ENCODE data around the gene ITGBL1.

ITGBL1 gene

DNA sequence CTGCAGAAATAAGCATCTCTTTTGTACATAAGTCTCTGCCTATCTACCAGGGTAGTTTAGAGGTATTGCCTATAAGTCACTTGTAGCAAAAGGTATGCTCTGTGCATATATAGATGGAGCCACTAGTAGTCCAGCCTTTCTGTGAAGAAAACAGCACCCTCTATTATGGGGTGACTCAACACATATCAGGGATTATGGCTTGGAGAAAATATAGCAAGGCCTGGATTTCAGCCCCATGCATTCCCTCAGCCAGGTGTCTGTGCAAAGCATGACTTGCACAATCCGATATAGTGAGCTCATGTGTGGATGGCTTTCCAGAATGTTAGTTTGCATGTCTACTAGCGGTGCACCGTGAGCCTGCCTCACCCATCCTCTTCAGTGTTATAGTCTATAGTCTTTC is 22.7 kb upstream of the ITGBL1 start:
- Histone ChIP-seq H3K9me3 (ENCODE audit: control insufficient read depth, insufficient read depth, low read length) (no peaks in the 10 kb centered on the region), H3K9ac (ENCODE audit: low read depth, low read length) (no peak overlapping the region), H3K4me1 (ENCODE audit: insufficient read depth, low read length) (no peaks in the 10 kb centered on the region), H3K36me3 (ENCODE audit: insufficient read depth, low read length) (no peaks in the 10 kb centered on the region)

- Histone ChIP-seq H3K9ac (ENCODE audit: low read depth, low read length) (no peak overlapping the region), H3K36me3 (ENCODE audit: insufficient read depth, low read length) (no peaks in the 10 kb centered on the region), H3K4me1 (ENCODE audit: insufficient read depth, low read length) (no peaks in the 10 kb centered on the region), H3K9me3 (ENCODE audit: control insufficient read depth, insufficient read depth, low read length) (no peaks in the 10 kb centered on the region)
Observed at GRCh38 chr13:101433895-101434294, 18.6 kb upstream of the ITGBL1 start.

GRCh38 chr13:101434486-101434885 is 18.0 kb upstream of the ITGBL1 start:
- Histone ChIP-seq H3K36me3 (ENCODE audit: insufficient read depth, low read length) (no peaks in the 10 kb centered on the region), H3K9ac (ENCODE audit: low read depth, low read length) (no peak overlapping the region), H3K9me3 (ENCODE audit: control insufficient read depth, insufficient read depth, low read length) (no peaks in the 10 kb centered on the region)

GRCh38 chr13:101447852-101448251 is 4.6 kb upstream of the ITGBL1 start:
- no peak overlapping the region for H3K9ac ChIP-seq (ENCODE audit: low read depth, low read length)
- H3K9me3 ChIP-seq (ENCODE audit: control insufficient read depth, insufficient read depth, low read length) = no peaks in the 10 kb centered on the region
- H3K36me3 ChIP-seq (ENCODE audit: insufficient read depth, low read length) = no peaks in the 10 kb centered on the region
- peaks cover 15% of the 10 kb centered on the region for H3K4me1 ChIP-seq (ENCODE audit: insufficient read depth, low read length)

More at GRCh38 chr13:101434486-101434885, 18.0 kb upstream of the ITGBL1 start:
- no peaks in the 10 kb centered on the region for H3K4me1 ChIP-seq (ENCODE audit: insufficient read depth, low read length)

GRCh38 chr13:101449790-101450748 is 2.4 kb upstream of the ITGBL1 start:
- H3K9ac ChIP-seq (ENCODE audit: low read depth, low read length) = no peak overlapping the region
- H3K9me3 ChIP-seq (ENCODE audit: control insufficient read depth, insufficient read depth, low read length) = no peaks in the 10 kb centered on the region
- peaks cover 15% of the 10 kb centered on the region for H3K4me1 ChIP-seq (ENCODE audit: insufficient read depth, low read length)
- no peaks in the 10 kb centered on the region for H3K36me3 ChIP-seq (ENCODE audit: insufficient read depth, low read length)

GRCh38 chr13:101450749-101451130 is 1.7 kb upstream of the ITGBL1 start:
- Histone ChIP-seq H3K4me1 (ENCODE audit: insufficient read depth, low read length) (peaks cover 15% of the 10 kb centered on the region), H3K9ac (ENCODE audit: low read depth, low read length) (no peak overlapping the region), H3K36me3 (ENCODE audit: insufficient read depth, low read length) (no peaks in the 10 kb centered on the region), H3K9me3 (ENCODE audit: control insufficient read depth, insufficient read depth, low read length) (no peaks in the 10 kb centered on the region)

- Histone ChIP-seq H3K4me1 (ENCODE audit: insufficient read depth, low read length) (peaks cover 19% of the 10 kb centered on the region), H3K9me3 (ENCODE audit: control insufficient read depth, insufficient read depth, low read length) (no peaks in the 10 kb centered on the region), H3K36me3 (ENCODE audit: insufficient read depth, low read length) (no peaks in the 10 kb centered on the region), H3K9ac (ENCODE audit: low read depth, low read length) (no peak overlapping the region)
Observed at GRCh38 chr13:101451641-101452040, 834 bp upstream of the ITGBL1 start.

DNA sequence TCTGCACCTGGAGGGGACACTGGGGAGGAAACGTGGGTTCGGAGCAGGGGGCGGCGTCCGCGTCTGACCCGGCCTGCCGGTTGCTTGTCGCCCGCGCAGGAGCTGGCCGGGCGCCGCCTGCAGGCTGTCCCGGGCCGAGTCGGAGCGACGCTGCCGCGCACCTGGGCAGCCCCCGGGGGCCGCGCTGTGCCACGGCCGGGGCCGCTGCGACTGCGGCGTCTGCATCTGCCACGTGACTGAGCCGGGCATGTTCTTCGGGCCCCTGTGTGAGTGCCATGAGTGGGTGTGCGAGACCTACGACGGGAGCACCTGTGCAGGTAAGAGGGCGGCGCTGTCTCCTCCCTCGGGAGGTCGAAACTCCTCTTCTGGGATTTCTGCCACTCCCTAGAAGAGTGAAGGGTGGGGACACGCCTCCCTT is 1.3 kb downstream of the ITGBL1 start:
- H3K4me1 ChIP-seq (ENCODE audit: insufficient read depth, low read length) = peaks cover 15% of the 10 kb centered on the region
- peak overlapping the region; percentile 39; the same call in 1 of the 2 replicates for H3K9ac ChIP-seq (ENCODE audit: low read depth, low read length)
- no peaks in the 10 kb centered on the region for H3K36me3 ChIP-seq (ENCODE audit: insufficient read depth, low read length)
- H3K9me3 ChIP-seq (ENCODE audit: control insufficient read depth, insufficient read depth, low read length) = no peaks in the 10 kb centered on the region

GRCh38 chr13:101454767-101455166 is 2.3 kb downstream of the ITGBL1 start:
- H3K9me3 ChIP-seq (ENCODE audit: control insufficient read depth, insufficient read depth, low read length) = no peaks in the 10 kb centered on the region
- H3K4me1 ChIP-seq (ENCODE audit: insufficient read depth, low read length) = peaks cover 15% of the 10 kb centered on the region
- H3K36me3 ChIP-seq (ENCODE audit: insufficient read depth, low read length) = no peaks in the 10 kb centered on the region
- no peak overlapping the region for H3K9ac ChIP-seq (ENCODE audit: low read depth, low read length)

DNA sequence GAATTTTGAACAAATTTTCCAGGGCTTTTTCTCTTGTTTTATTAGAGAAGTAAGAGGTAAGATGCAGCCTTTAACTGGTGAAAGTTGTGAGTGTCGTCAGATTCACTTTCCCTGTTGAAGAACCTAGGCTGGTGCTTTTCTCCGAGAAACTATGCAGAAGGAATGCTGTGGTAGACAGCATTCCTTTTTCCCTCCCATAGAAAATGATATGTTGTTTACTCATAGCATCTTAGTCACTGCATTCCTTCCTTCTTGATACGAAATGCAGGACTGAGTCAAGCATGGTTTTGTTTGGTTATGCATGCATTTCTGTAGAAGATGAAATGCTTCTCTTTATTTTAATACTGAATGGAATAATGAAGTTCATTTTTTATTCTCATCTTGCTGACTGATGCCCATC is 3.4 kb downstream of the ITGBL1 start:
- Histone ChIP-seq H3K4me1 (ENCODE audit: insufficient read depth, low read length) (peaks cover 5% of the 10 kb centered on the region; the same call in 1 of the 2 replicates), H3K9ac (ENCODE audit: low read depth, low read length) (no peak overlapping the region), H3K36me3 (ENCODE audit: insufficient read depth, low read length) (no peaks in the 10 kb centered on the region), H3K9me3 (ENCODE audit: control insufficient read depth, insufficient read depth, low read length) (no peaks in the 10 kb centered on the region)

GRCh38 chr13:101457176-101457575 is 4.7 kb downstream of the ITGBL1 start:
- Histone ChIP-seq H3K4me1 (ENCODE audit: insufficient read depth, low read length) (0 out of 2 replicates have a peak, but pooled peaks cover 4% of the 10 kb centered on the region), H3K9me3 (ENCODE audit: control insufficient read depth, insufficient read depth, low read length) (no peaks in the 10 kb centered on the region; the same call in 1 of the 2 replicates), H3K9ac (ENCODE audit: low read depth, low read length) (no peak overlapping the region), H3K36me3 (ENCODE audit: insufficient read depth, low read length) (no peaks in the 10 kb centered on the region)

GRCh38 chr13:101465877-101466276 is 13.4 kb downstream of the ITGBL1 start:
- H3K9me3 ChIP-seq (ENCODE audit: control insufficient read depth, insufficient read depth, low read length) = no peaks in the 10 kb centered on the region; the same call in 1 of the 2 replicates
- H3K9ac ChIP-seq (ENCODE audit: low read depth, low read length) = no peak overlapping the region
- H3K36me3 ChIP-seq (ENCODE audit: insufficient read depth, low read length) = no peaks in the 10 kb centered on the region
- no peaks in the 10 kb centered on the region for H3K4me1 ChIP-seq (ENCODE audit: insufficient read depth, low read length)

DNA sequence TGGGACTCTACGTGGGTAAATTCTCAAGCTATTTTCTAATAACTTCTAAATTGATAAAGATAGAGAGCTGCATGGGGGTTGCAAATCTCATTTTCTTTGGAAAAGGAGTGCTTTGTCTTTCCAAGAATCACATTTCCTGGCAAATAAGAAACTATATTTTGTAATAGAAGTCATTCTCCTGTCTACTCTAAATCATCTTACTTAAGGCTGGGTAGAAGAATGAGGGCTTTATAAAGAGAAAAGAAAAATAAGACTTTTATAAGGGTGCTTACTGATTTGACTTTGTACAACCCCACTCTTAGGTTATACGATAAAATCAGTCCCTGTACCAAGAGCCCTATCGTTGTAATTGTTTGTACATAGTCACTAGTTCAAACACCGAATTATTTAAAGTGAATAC is 14.9 kb downstream of the ITGBL1 start:
- Histone ChIP-seq H3K36me3 (ENCODE audit: insufficient read depth, low read length) (no peaks in the 10 kb centered on the region), H3K9me3 (ENCODE audit: control insufficient read depth, insufficient read depth, low read length) (no peaks in the 10 kb centered on the region), H3K4me1 (ENCODE audit: insufficient read depth, low read length) (no peaks in the 10 kb centered on the region), H3K9ac (ENCODE audit: low read depth, low read length) (no peak overlapping the region)

GRCh38 chr13:101473458-101473857 is 21.0 kb downstream of the ITGBL1 start:
- H3K4me1 ChIP-seq (ENCODE audit: insufficient read depth, low read length) = no peaks in the 10 kb centered on the region
- no peaks in the 10 kb centered on the region for H3K36me3 ChIP-seq (ENCODE audit: insufficient read depth, low read length)
- H3K9me3 ChIP-seq (ENCODE audit: control insufficient read depth, insufficient read depth, low read length) = no peaks in the 10 kb centered on the region; the same call in 1 of the 2 replicates
- H3K9ac ChIP-seq (ENCODE audit: low read depth, low read length) = no peak overlapping the region

GRCh38 chr13:101474419-101474957 is 22.0 kb downstream of the ITGBL1 start:
- H3K4me1 ChIP-seq (ENCODE audit: insufficient read depth, low read length) = no peaks in the 10 kb centered on the region
- H3K9me3 ChIP-seq (ENCODE audit: control insufficient read depth, insufficient read depth, low read length) = no peaks in the 10 kb centered on the region; the same call in 1 of the 2 replicates
- no peak overlapping the region for H3K9ac ChIP-seq (ENCODE audit: low read depth, low read length)
- no peaks in the 10 kb centered on the region for H3K36me3 ChIP-seq (ENCODE audit: insufficient read depth, low read length)

Measured in ES-I3 (cell line).